Neural cell (in vitro differentiated cells): ENCODE measurements around the gene KRT16.

Source experiments
- EP300 ChIP-seq: fragments of 450-650 bp; conservative IDR thresholded peaks from 2 replicates; pipeline ENCODE4 v1.6.1; 2014; ENCODE audit warnings: antibody characterized with exemption, mild to moderate bottlenecking, moderate library complexity; ENCODE audit not compliant: poor library complexity, severe bottlenecking
- EZH2 ChIP-seq: fragments of 200-600, 300-800 bp; shearing (Covaris generic), sonication (generic); IDR thresholded peaks from 2 replicates; pipeline ENCODE4 v1.6.1; 2014; ENCODE audit warnings: antibody characterized with exemption, low read length, borderline replicate concordance, mild to moderate bottlenecking; ENCODE audit not compliant: insufficient read depth, poor library complexity, severe bottlenecking
- MXI1 ChIP-seq: fragments of 450-650 bp; conservative IDR thresholded peaks from 2 replicates; pipeline ENCODE4 v1.6.1; 2014; ENCODE audit warnings: antibody characterized with exemption, mild to moderate bottlenecking; ENCODE audit not compliant: poor library complexity, severe bottlenecking
- POLR2AphosphoS5 ChIP-seq: IDR thresholded peaks from 2 replicates; pipeline ENCODE4 v1.6.1; 2012
- RAD21 ChIP-seq: fragments of 450-650 bp; conservative IDR thresholded peaks from 2 replicates; pipeline ENCODE4 v1.6.1; 2014; ENCODE audit warnings: antibody characterized with exemption, mild to moderate bottlenecking, moderate library complexity
- SMC3 ChIP-seq: fragments of 450-650 bp; conservative IDR thresholded peaks from 2 replicates; pipeline ENCODE4 v1.6.1; 2014; ENCODE audit warnings: antibody characterized with exemption, mild to moderate bottlenecking, moderate library complexity; ENCODE audit not compliant: poor library complexity
- TAF1 ChIP-seq: IDR thresholded peaks from 2 replicates; pipeline ENCODE4 v1.6.1; 2012; ENCODE audit warnings: low read depth
- TF ChIP-seq, protein P1 (sequence below): fragments of 450-650 bp; IDR thresholded peaks from 2 replicates; pipeline ENCODE4 v1.5.1; 2014; ENCODE audit warnings: antibody characterized with exemption, mild to moderate bottlenecking, moderate library complexity; ENCODE audit not compliant: poor library complexity, severe bottlenecking
- TF ChIP-seq, protein P2 (sequence below): IDR thresholded peaks from 2 replicates; pipeline ENCODE4 v1.6.1; 2012; ENCODE audit warnings: borderline replicate concordance

DNA sequence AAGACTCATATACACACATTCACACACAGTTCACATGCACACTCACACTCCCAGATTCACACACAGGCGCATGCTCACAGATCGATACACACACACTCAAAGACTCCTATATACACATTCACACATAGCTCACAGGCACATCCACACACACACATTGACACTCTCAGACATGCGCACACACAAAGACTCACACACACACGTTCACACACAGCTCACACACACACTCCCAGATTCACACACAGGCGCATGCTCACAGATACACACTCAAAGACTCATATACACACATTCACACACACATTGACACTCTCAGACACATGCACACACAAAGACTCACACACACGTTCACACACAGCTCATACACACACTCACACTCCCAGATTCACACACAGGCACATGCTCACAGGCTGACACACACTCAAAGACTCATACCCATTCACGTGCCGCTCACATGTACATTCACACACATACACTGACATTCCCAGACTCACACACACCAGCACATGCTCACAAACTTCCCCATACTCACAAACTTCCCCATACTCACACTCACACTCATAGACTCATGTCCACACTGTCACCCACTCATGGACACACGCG is 37.5 kb upstream of the KRT16 start:
- TF ChIP-seq EP300 (no peak), EZH2 (no peak), POLR2AphosphoS5 (no peak), TAF1 (no peak), SMC3 (no peak), MXI1 (no peak), RAD21 (no peak)
- TF ChIP-seq, protein P1, sequence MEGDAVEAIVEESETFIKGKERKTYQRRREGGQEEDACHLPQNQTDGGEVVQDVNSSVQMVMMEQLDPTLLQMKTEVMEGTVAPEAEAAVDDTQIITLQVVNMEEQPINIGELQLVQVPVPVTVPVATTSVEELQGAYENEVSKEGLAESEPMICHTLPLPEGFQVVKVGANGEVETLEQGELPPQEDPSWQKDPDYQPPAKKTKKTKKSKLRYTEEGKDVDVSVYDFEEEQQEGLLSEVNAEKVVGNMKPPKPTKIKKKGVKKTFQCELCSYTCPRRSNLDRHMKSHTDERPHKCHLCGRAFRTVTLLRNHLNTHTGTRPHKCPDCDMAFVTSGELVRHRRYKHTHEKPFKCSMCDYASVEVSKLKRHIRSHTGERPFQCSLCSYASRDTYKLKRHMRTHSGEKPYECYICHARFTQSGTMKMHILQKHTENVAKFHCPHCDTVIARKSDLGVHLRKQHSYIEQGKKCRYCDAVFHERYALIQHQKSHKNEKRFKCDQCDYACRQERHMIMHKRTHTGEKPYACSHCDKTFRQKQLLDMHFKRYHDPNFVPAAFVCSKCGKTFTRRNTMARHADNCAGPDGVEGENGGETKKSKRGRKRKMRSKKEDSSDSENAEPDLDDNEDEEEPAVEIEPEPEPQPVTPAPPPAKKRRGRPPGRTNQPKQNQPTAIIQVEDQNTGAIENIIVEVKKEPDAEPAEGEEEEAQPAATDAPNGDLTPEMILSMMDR, result no peak
- TF ChIP-seq, protein P2, sequence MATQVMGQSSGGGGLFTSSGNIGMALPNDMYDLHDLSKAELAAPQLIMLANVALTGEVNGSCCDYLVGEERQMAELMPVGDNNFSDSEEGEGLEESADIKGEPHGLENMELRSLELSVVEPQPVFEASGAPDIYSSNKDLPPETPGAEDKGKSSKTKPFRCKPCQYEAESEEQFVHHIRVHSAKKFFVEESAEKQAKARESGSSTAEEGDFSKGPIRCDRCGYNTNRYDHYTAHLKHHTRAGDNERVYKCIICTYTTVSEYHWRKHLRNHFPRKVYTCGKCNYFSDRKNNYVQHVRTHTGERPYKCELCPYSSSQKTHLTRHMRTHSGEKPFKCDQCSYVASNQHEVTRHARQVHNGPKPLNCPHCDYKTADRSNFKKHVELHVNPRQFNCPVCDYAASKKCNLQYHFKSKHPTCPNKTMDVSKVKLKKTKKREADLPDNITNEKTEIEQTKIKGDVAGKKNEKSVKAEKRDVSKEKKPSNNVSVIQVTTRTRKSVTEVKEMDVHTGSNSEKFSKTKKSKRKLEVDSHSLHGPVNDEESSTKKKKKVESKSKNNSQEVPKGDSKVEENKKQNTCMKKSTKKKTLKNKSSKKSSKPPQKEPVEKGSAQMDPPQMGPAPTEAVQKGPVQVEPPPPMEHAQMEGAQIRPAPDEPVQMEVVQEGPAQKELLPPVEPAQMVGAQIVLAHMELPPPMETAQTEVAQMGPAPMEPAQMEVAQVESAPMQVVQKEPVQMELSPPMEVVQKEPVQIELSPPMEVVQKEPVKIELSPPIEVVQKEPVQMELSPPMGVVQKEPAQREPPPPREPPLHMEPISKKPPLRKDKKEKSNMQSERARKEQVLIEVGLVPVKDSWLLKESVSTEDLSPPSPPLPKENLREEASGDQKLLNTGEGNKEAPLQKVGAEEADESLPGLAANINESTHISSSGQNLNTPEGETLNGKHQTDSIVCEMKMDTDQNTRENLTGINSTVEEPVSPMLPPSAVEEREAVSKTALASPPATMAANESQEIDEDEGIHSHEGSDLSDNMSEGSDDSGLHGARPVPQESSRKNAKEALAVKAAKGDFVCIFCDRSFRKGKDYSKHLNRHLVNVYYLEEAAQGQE, result no peak
